NCI-H2171 (cell line): ENCODE measurements around the gene STRN.
"Not testable (repeated sequence)": the region's sequence is repeated elsewhere in the genome, so short reads cannot be mapped to it uniquely, and the experiment has no call there.

Source experiments
- DNase-seq: peaks from one replicate; lab custom pipeline; 2025; lab: John Stamatoyannopoulos, UW

Gene STRN

DNA sequence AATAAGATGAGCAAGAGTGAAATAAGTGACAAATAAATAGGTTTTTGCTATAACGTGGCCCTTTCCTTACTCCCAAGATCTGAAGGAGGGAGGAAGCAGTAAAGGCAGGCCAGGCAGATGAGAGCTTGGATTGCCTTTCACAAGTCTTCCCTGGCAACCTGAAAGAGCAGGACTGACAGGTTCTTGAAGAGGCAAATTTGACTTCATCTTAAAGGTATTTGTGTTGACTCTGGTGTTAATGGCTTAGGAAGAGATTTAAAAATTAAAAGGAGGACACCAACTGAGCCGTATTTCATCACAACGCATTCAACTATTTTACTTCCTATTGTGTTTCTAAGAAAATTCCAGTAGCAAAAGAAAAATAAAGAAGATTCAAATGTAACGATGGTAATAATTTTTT lies 3.2 kb downstream of the STRN start:
- DNase-seq = no peak

DNA sequence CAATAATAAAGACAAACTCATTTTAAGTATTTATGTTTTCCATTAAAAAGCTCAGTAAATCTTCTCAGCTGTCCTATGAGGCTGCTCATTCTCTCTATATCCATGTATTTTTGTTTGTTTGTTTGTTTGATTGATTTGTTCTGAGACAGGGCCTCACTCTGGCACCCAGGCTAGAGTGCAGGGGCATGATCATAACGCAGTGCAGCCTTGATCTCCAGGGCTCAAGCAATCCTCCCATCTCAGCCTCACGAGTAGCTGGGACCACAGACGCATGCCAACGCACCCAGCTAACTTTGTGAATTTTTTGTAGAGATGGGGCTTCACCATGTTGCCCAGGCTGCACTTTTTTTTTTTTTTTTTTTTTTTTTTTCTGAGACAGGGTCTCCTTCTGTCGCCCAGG lies 5.6 kb downstream of the STRN start:
- no peak for DNase-seq

DNA sequence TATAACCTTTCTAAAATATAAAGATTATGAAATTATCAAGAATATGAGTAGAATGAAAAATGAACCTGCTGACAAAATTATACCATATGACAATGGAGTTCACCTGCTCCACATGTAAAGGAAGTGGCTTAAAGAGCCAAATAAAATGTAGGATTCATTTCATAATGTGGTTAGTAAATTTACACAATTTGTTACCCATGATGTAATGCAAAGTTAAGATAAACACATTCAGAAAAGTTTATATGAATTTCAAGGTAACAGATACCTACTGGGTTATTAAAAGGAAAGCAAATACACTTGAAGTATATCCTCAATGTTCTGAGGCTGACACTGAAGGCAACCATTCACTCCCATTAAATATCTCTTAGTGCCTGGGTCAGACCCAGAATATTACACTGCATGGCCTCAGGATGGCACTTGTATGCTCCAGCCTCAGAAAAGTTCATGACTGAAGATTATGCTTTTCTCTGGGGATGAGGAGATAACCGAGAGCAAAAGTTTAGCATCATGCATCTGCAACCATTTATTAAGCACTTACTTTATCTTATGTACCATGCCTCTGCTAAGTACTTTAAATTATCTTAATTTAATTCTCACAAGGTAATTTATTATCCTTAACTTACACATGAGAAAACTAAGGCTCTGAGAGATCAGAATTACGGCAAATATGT lies 6.2 kb downstream of the STRN start:
- no peak for DNase-seq

GRCh38 chr2:36954977-36955607 lies 11.2 kb downstream of the STRN start:
- DNase-seq = no peak

- no peak for DNase-seq
Measured at GRCh38 chr2:36952748-36953197, 13.6 kb downstream of the STRN start.

GRCh38 chr2:36951574-36951973 lies 14.8 kb downstream of the STRN start:
- no peak for DNase-seq

GRCh38 chr2:36951027-36951518 lies 15.3 kb downstream of the STRN start:
- no peak for DNase-seq

DNA sequence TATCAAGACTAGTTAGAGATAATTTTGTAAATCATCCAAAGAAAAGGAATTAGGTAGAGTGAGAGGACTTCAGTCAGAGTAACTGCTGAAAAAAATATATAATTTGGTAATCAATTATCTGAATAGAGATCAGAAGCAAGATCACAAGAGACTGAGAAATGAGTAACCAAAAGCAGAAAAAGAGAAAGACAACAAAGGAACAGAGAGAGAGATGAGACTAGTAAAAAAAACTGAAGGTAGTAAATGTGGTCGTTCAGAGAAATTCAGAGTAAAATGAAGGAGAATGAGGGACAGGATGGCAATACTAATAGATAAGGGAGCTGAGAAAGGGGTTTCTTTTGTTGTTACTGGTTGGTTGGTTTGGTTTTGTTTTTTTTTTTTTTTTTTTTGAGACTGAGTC lies 16.5 kb downstream of the STRN start:
- no peak for DNase-seq

DNA sequence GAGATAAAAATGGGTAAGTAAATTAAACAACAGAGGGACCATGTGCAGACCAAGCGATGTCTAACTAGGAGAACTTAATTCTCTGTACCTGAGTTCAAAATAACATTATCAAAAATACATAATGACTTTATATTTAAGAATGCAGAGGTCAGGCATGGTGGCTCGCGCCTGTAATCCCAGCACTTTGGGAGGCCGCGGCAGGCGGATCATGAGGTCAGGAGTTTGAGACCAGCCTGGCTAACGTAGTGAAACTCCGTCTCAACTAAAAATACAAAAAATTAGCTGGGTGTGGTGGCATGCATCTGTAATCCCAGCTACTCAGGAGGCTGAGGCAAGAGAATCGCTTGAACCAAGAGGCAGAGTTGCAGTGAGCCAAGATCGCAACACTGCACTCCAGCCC lies 21.1 kb downstream of the STRN start:
- DNase-seq = not testable (repeated sequence)

- no peak for DNase-seq
Measured at GRCh38 chr2:36941867-36942266, 24.5 kb downstream of the STRN start.

GRCh38 chr2:36936526-36936925 lies 29.8 kb downstream of the STRN start:
- DNase-seq = not testable (repeated sequence)

GRCh38 chr2:36931688-36932087 lies 34.6 kb downstream of the STRN start:
- DNase-seq = not testable (repeated sequence)

DNA sequence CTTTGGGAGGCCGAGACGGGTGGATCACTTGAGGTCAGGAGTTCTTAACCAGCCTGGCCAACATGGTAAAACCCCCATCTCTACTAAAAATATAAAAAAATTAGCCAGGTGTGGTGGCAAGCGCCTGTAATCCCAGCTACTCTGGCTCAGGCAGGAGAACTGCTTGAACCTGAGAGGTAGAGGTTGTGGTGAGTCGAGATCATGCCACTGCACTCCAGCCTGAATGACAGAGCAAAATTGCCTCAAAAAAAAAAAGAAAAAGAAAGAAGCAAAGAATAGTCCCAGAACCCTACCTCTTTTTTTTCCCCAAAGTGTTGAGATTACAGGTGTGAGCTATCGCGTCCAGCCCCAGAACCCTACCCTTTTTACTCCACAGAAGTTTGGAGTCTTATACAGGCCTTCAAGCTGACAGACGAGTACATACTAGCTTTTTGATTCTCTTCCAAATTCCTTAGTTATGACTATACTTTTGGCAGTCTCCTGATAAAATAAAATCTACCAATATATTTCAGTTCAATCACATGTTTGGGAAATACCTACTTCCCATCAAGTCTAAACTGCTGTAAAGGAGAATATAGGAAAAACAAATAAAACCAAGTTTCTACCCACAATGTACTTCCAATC lies 35.4 kb downstream of the STRN start:
- not testable (repeated sequence) for DNase-seq

- DNase-seq = not testable (repeated sequence)
Measured at GRCh38 chr2:36926175-36927132, 39.9 kb downstream of the STRN start.

- not testable (repeated sequence) for DNase-seq
Measured at GRCh38 chr2:36922629-36923028, 43.7 kb downstream of the STRN start.

- DNase-seq = no peak
Measured at GRCh38 chr2:36921984-36922383, 44.4 kb downstream of the STRN start.

DNA sequence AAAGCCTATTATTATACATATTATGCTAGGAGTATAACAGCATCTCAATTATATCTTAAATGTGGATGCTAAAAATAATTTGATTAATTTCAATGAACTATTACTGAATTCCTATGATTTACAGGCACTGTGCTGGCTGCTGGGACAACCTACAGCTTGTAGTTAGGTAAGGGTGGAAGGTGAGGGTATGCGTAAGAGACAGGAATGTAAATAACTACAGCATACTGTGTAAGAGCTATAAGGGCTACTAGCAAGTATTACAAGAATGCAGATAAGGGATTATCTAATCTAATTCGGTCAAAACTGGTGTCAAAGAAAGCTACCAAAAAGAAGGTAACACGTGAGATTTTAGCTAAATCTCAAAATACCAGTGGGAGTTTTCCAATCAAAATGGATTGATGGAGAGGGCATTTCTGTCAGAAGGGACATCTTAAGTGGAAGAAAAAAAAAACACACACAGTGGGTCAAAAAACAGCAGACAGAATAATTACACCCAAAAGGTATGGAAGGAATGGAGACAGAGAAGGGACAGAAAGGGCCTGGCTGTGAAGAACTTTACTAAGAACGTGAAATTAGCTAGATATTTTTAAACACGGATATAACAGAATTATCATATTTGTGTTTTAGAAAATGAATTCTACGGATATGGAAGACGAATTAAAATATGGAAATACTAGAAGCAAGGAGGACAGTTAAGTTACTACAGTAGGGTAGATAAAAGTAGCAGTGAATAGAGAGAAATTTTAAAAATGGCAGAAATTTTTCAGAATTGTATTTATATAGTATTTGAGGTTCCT lies 47.1 kb downstream of the STRN start:
- DNase-seq = no peak

- no peak for DNase-seq
Measured at GRCh38 chr2:36918307-36918706, 48.0 kb downstream of the STRN start.

- DNase-seq = no peak
Measured at GRCh38 chr2:36915627-36916026, 50.7 kb downstream of the STRN start.

DNA sequence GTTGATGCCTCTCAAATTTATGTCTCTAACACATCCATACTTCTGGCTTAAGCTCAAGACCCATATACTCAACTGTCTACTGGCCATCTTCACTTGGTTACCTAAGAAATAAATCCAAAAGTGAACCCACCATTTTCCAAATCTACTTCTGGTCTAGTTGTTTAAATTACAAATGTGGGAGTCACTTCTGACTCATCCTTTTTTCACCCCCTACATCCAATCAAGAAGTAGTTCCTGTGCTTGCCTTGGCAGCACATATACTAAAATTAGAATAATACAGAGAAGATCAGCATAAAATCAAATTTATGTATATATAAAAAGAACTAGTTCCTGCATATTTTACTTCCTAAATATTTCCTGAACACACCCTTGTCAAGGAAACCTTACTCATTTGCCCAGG lies 53.6 kb downstream of the STRN start:
- no peak for DNase-seq

DNA sequence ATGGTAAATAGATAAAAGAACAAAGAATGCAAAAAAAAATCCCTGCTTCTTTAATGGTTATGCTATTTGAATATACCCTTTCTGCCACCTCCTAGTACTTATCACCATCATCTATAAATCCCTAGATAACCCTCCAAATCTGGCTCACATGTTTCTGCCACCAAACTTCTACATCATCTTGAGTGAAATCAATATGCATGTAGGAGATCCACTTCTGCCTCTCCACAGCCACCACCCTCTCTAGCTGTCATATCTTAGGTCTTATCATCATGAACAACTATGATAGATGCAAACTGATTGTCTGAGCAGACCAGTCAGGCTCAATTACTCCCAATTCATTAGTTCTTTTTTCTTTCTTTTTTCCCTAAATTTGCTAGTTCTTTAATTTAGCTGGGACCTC lies 55.3 kb downstream of the STRN start:
- no peak for DNase-seq
